Measurements from ENCODE around the gene CYP2W1. TPM values are rescaled to one million over a fixed set of nuclear protein-coding genes. Genes with fewer than 3 reads are reported as not detected.

Gene CYP2W1
- total RNA-seq, 2 donors from 2014 or later, result 3.1 to 4.0 TPM

- 74% methylated on average over 15 of the region's 15 CpGs for WGBS
- Histone ChIP-seq H3K9me3 (no peaks in the 10 kb centered on the region), H3K4me1 (replicated peaks) (no peaks in the 10 kb centered on the region), H3K36me3 (no peaks in the 10 kb centered on the region), H3K4me3 (no peak overlapping the region), H3K27ac (no peak overlapping the region), H3K27me3 (replicated peaks; ENCODE audit: insufficient read depth) (no peaks in the 10 kb centered on the region)
- intact Hi-C loops (cut with DNase I), result no loop called here
- no peak for TF ChIP-seq POLR2AphosphoS5 (IDR thresholded peaks at IDR 0.05)
- TF ChIP-seq POLR2A (IDR thresholded peaks at IDR 0.05), result no peak
- TF ChIP-seq, protein P1, sequence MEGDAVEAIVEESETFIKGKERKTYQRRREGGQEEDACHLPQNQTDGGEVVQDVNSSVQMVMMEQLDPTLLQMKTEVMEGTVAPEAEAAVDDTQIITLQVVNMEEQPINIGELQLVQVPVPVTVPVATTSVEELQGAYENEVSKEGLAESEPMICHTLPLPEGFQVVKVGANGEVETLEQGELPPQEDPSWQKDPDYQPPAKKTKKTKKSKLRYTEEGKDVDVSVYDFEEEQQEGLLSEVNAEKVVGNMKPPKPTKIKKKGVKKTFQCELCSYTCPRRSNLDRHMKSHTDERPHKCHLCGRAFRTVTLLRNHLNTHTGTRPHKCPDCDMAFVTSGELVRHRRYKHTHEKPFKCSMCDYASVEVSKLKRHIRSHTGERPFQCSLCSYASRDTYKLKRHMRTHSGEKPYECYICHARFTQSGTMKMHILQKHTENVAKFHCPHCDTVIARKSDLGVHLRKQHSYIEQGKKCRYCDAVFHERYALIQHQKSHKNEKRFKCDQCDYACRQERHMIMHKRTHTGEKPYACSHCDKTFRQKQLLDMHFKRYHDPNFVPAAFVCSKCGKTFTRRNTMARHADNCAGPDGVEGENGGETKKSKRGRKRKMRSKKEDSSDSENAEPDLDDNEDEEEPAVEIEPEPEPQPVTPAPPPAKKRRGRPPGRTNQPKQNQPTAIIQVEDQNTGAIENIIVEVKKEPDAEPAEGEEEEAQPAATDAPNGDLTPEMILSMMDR (IDR thresholded peaks at IDR 0.05), result no peak
- DNase-seq (ENCODE audit: low spot score), result no peak
Measured at GRCh38 chr7:988963-989529, 6.1 kb downstream of the CYP2W1 start.

DNA sequence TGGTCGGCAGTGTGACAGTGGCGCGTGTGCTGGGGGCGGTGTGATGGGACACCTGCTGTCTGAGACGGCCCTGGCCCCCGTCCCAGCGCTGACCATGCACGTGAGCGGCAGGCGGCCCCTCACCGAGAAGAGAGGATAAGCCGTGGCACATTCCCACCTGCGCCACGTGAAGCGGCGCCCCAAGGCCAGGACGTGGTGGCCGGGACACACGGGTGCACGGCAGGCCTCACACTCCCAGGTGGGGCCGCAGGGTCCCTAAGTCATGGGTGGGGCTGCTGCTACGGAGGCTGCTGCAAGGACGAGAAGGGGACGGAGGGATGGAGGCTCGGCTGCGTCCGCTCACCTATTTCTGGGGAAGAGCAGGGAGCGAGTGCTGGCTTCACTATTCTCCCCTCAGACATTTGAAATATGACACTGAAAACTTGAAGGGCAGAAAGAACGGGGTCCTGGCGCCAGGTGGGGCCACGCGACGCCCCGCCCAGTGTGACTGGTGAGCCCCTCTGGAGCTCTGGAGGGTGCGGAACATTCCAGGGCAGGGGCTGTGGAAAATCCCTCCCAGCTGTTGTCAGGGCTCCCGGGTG, 7.5 kb downstream of the CYP2W1 start:
- no peak overlapping the region for H3K27ac ChIP-seq
- no peak overlapping the region for H3K4me3 ChIP-seq
- H3K9me3 ChIP-seq, result no peaks in the 10 kb centered on the region
- H3K27me3 ChIP-seq (replicated peaks; ENCODE audit: insufficient read depth), result no peaks in the 10 kb centered on the region
- no peaks in the 10 kb centered on the region for H3K36me3 ChIP-seq
- 63% methylated on average over 29 of the region's 36 CpGs for WGBS
- no peaks in the 10 kb centered on the region for H3K4me1 ChIP-seq (replicated peaks)
- TF ChIP-seq, protein P1 (IDR thresholded peaks at IDR 0.05), result no peak
- TF ChIP-seq POLR2AphosphoS5 (IDR thresholded peaks at IDR 0.05) (no peak), POLR2A (IDR thresholded peaks at IDR 0.05) (no peak)
- no peak for DNase-seq (ENCODE audit: low spot score)
- intact Hi-C loops (cut with DNase I), result loop anchor here (5.0 kb wide), 1 partner anchor 182 kb away; no protein-coding TSS in a partner anchor

- no peak overlapping the region for H3K27ac ChIP-seq
- H3K4me3 ChIP-seq, result no peak overlapping the region
- no peaks in the 10 kb centered on the region for H3K9me3 ChIP-seq
- H3K36me3 ChIP-seq, result no peaks in the 10 kb centered on the region
- no peaks in the 10 kb centered on the region for H3K4me1 ChIP-seq (replicated peaks)
- H3K27me3 ChIP-seq (replicated peaks; ENCODE audit: insufficient read depth), result no peaks in the 10 kb centered on the region
- intact Hi-C loops (cut with DNase I), result loop anchor here (5.0 kb wide), 1 partner anchor 181 kb away; no protein-coding TSS in a partner anchor
- WGBS, result 48% methylated on average over 29 of the region's 35 CpGs
- DNase-seq (ENCODE audit: low spot score), result no peak
- TF ChIP-seq POLR2A (IDR thresholded peaks at IDR 0.05) (no peak), POLR2AphosphoS5 (IDR thresholded peaks at IDR 0.05) (no peak)
- TF ChIP-seq, protein P1 (IDR thresholded peaks at IDR 0.05), result no peak
Measured at GRCh38 chr7:990933-991728, 8.2 kb downstream of the CYP2W1 start.

GRCh38 chr7:991729-992656, 9.0 kb downstream of the CYP2W1 start:
- Histone ChIP-seq H3K36me3 (no peaks in the 10 kb centered on the region), H3K4me1 (replicated peaks) (no peaks in the 10 kb centered on the region), H3K27ac (no peak overlapping the region), H3K9me3 (no peaks in the 10 kb centered on the region), H3K27me3 (replicated peaks; ENCODE audit: insufficient read depth) (no peaks in the 10 kb centered on the region), H3K4me3 (no peak overlapping the region)
- WGBS, result 78% methylated on average over 30 of the region's 34 CpGs
- TF ChIP-seq POLR2AphosphoS5 (IDR thresholded peaks at IDR 0.05) (no peak), POLR2A (IDR thresholded peaks at IDR 0.05) (no peak)
- TF ChIP-seq, protein P1 (IDR thresholded peaks at IDR 0.05), result no peak
- intact Hi-C loops (cut with DNase I), result loop anchor here (5.0 kb wide), 1 partner anchor 180 kb away; no protein-coding TSS in a partner anchor
- DNase-seq (ENCODE audit: low spot score), result no peak

Data from prostate gland (tissue), 2 donors.